ENCODE data around the gene CLINT1. TPM values are rescaled to one million over a fixed set of nuclear protein-coding genes. Genes with fewer than 3 reads are reported as not detected.

The CLINT1 gene
- total and polyA plus RNA-seq, 2 experiments from 2014 or later: 71.7 to 101 TPM

- H3K27ac Mint-ChIP-seq: no peak overlapping the region
Measured at GRCh38 chr5:157867751-157868387, 8.9 kb upstream of the CLINT1 start.

More at GRCh38 chr5:157867751-157868387, 8.9 kb upstream of the CLINT1 start:
- Mint-ChIP-seq H3K27me3 (ENCODE audit: insufficient read depth, low read depth, poor library complexity) (peaks cover 5% of the 10 kb centered on the region), H3K4me1 (peaks cover 8% of the 10 kb centered on the region; the same call in 2 of the 3 replicates), H3K9me3 (0 out of 3 replicates have a peak, but pooled peaks cover 3% of the 10 kb centered on the region), H3K36me3 (ENCODE audit: low read depth) (no peaks in the 10 kb centered on the region), H3K4me3 (no peak overlapping the region)
- no peak for DNase-seq (ENCODE audit: low spot score)
- H3K4me3 ChIP-seq: no peak overlapping the region
- H3K4me2 ChIP-seq: no peak overlapping the region
- H3F3A ChIP-seq (replicated peaks; ENCODE audit: low read depth): no peaks in the 10 kb centered on the region
- H3K27me3 ChIP-seq (ENCODE audit: insufficient read depth): no peaks in the 10 kb centered on the region
- no peak for ATAC-seq
- H3K4me1 ChIP-seq (ENCODE audit: insufficient read depth): no peaks in the 10 kb centered on the region
- no peak overlapping the region for H2AFZ ChIP-seq
- H3K79me2 ChIP-seq (replicated peaks; ENCODE audit: insufficient read depth): no peaks in the 10 kb centered on the region
- H3K36me3 ChIP-seq (ENCODE audit: insufficient read depth): no peaks in the 10 kb centered on the region
- H3K9me2 ChIP-seq (ENCODE audit: insufficient read depth): no peaks in the 10 kb centered on the region
- no peaks in the 10 kb centered on the region for H4K20me1 ChIP-seq (replicated peaks; ENCODE audit: insufficient read depth)
- TF ChIP-seq POLR2AphosphoS5 (IDR thresholded peaks at IDR 0.05; ENCODE audit: low read depth) (no peak), EZH2phosphoT487 (IDR thresholded peaks at IDR 0.05; ENCODE audit: unreplicated experiment) (no peak), EZH2 (IDR thresholded peaks at IDR 0.05; ENCODE audit: low read depth, unreplicated experiment) (no peak), JUNB (IDR thresholded peaks at IDR 0.05; ENCODE audit: unreplicated experiment) (no peak), ETS1 (IDR thresholded peaks at IDR 0.05) (no peak), REST (IDR thresholded peaks at IDR 0.05; ENCODE audit: unreplicated experiment) (no peak), NANOG (IDR thresholded peaks at IDR 0.05; ENCODE audit: borderline replicate concordance) (no peak), CREB1 (CRISPR knock-in tag; IDR thresholded peaks at IDR 0.05; ENCODE audit: low read depth) (no peak), ZNF331 (CRISPR knock-in tag; IDR thresholded peaks at IDR 0.05; ENCODE audit: low read depth) (no peak), STAT1 (IDR thresholded peaks at IDR 0.05; ENCODE audit: unreplicated experiment) (no peak), ZNF114 (CRISPR knock-in tag; IDR thresholded peaks at IDR 0.05) (no peak), CTCF (conservative IDR thresholded peaks at IDR 0.05; ENCODE audit: low read depth in 2 of 2) (no peak), ZNF462 (CRISPR knock-in tag; IDR thresholded peaks at IDR 0.05) (no peak)
- no peak overlapping the region for H3K27ac ChIP-seq (ENCODE audit: low read depth)
